Duodenal mucosa (tissue), 2 donors: ENCODE measurements around the gene SLC6A18.

ENCODE experiments used
- H3K27ac ChIP-seq: one replicate; pipeline ENCODE4 v1.7.0; 2013; ENCODE audit warnings: low read depth, low read length
- H3K27me3 ChIP-seq, 2 donors: one replicate each; pipeline ENCODE4 v1.7.0; 2013; ENCODE audit warnings: low read length in 2 of 2, control low read depth in 1 of 2; ENCODE audit not compliant: insufficient read depth in 2 of 2, control insufficient read depth in 1 of 2
- H3K36me3 ChIP-seq, 2 donors: one replicate each; pipeline ENCODE4 v1.7.0; 2013; ENCODE audit warnings: low read length in 2 of 2, control low read depth in 1 of 2; ENCODE audit not compliant: insufficient read depth in 2 of 2, control insufficient read depth in 1 of 2
- H3K4me1 ChIP-seq, 2 donors: one replicate each; pipeline ENCODE4 v1.7.0; 2013; ENCODE audit warnings: low read length in 2 of 2, control low read depth in 1 of 2; ENCODE audit not compliant: insufficient read depth in 2 of 2, control insufficient read depth in 1 of 2
- H3K4me3 ChIP-seq, 2 donors: one replicate each; pipeline ENCODE4 v1.7.0; 2013; ENCODE audit warnings: low read length in 2 of 2, low read depth in 1 of 2
- H3K9ac ChIP-seq, 2 donors: one replicate each; pipeline ENCODE4 v1.7.0; 2013; ENCODE audit warnings: low read length in 2 of 2, low read depth in 1 of 2
- H3K9me3 ChIP-seq, 2 donors: one replicate each; pipeline ENCODE4 v1.7.0; 2013; ENCODE audit warnings: low read length in 2 of 2, control low read depth in 1 of 2; ENCODE audit not compliant: control insufficient read depth in 1 of 2

Gene SLC6A18

GRCh38 chr5:1214936-1215220 lies 10.3 kb upstream of the SLC6A18 start:
- Histone ChIP-seq H3K9me3 (peaks cover 0 to 5% of the 10 kb centered on the region in 2 donors), H3K27ac (no peak overlapping the region), H3K27me3 (peaks cover 0 to 2% of the 10 kb centered on the region in 2 donors), H3K4me3 (no peak overlapping the region), H3K9ac (no peak overlapping the region), H3K4me1 (no peaks in the 10 kb centered on the region), H3K36me3 (peaks cover 12 to 74% of the 10 kb centered on the region in 2 donors)

GRCh38 chr5:1215320-1216096 lies 9.7 kb upstream of the SLC6A18 start:
- H3K27me3 ChIP-seq: peaks cover 0 to 2% of the 10 kb centered on the region in 2 donors

GRCh38 chr5:1216211-1216917 lies 8.8 kb upstream of the SLC6A18 start:
- Histone ChIP-seq H3K27ac (no peak overlapping the region), H3K4me3 (no peak overlapping the region), H3K4me1 (no peaks in the 10 kb centered on the region), H3K9ac (no peak overlapping the region), H3K9me3 (peaks cover 0 to 5% of the 10 kb centered on the region in 2 donors), H3K27me3 (peaks cover 0 to 2% of the 10 kb centered on the region in 2 donors), H3K36me3 (peaks cover 17 to 75% of the 10 kb centered on the region in 2 donors)

More at GRCh38 chr5:1215320-1216096, 9.7 kb upstream of the SLC6A18 start:
- H3K9ac ChIP-seq: no peak overlapping the region
- H3K4me1 ChIP-seq: no peaks in the 10 kb centered on the region
- H3K27ac ChIP-seq: no peak overlapping the region
- peaks cover 11 to 73% of the 10 kb centered on the region in 2 donors for H3K36me3 ChIP-seq
- no peak overlapping the region for H3K4me3 ChIP-seq
- peaks cover 0 to 5% of the 10 kb centered on the region in 2 donors for H3K9me3 ChIP-seq

- peaks cover 19 to 74% of the 10 kb centered on the region in 2 donors for H3K36me3 ChIP-seq
- H3K27ac ChIP-seq: no peak overlapping the region
- H3K9me3 ChIP-seq: peaks cover 0 to 5% of the 10 kb centered on the region in 2 donors
- no peak overlapping the region for H3K9ac ChIP-seq
- no peaks in the 10 kb centered on the region for H3K4me1 ChIP-seq
- peaks cover 0 to 2% of the 10 kb centered on the region in 2 donors for H3K27me3 ChIP-seq
- H3K4me3 ChIP-seq: no peak overlapping the region
These were observed 8.3 kb upstream of the SLC6A18 start for GRCh38 chr5:1216918-1217295.

- H3K4me3 ChIP-seq: no peak overlapping the region
- peaks cover 0 to 2% of the 10 kb centered on the region in 2 donors for H3K27me3 ChIP-seq
- H3K9ac ChIP-seq: no peak overlapping the region
- peaks cover 0 to 5% of the 10 kb centered on the region in 2 donors for H3K9me3 ChIP-seq
- H3K27ac ChIP-seq: no peak overlapping the region
- peaks cover 23 to 78% of the 10 kb centered on the region in 2 donors for H3K36me3 ChIP-seq
- no peaks in the 10 kb centered on the region for H3K4me1 ChIP-seq
These were observed 7.5 kb upstream of the SLC6A18 start for GRCh38 chr5:1217596-1218206.

- peaks cover 23 to 80% of the 10 kb centered on the region in 2 donors for H3K36me3 ChIP-seq
- H3K27ac ChIP-seq: no peak overlapping the region
These were observed 6.7 kb upstream of the SLC6A18 start for GRCh38 chr5:1218351-1219080.

GRCh38 chr5:1219098-1219767 lies 5.9 kb upstream of the SLC6A18 start:
- peaks cover 0 to 5% of the 10 kb centered on the region in 2 donors for H3K9me3 ChIP-seq
- no peaks in the 10 kb centered on the region for H3K4me1 ChIP-seq
- H3K27me3 ChIP-seq: peaks cover 0 to 2% of the 10 kb centered on the region in 2 donors

More at GRCh38 chr5:1218351-1219080, 6.7 kb upstream of the SLC6A18 start:
- Histone ChIP-seq H3K4me1 (no peaks in the 10 kb centered on the region), H3K4me3 (no peak overlapping the region), H3K9ac (no peak overlapping the region), H3K9me3 (peaks cover 0 to 5% of the 10 kb centered on the region in 2 donors), H3K27me3 (peaks cover 0 to 2% of the 10 kb centered on the region in 2 donors)

GRCh38 chr5:1219768-1220100 lies 5.4 kb upstream of the SLC6A18 start:
- H3K27me3 ChIP-seq: peaks cover 0 to 2% of the 10 kb centered on the region in 2 donors
- H3K4me1 ChIP-seq: no peaks in the 10 kb centered on the region
- no peak overlapping the region for H3K27ac ChIP-seq
- H3K36me3 ChIP-seq: peaks cover 23 to 76% of the 10 kb centered on the region in 2 donors
- no peak overlapping the region for H3K4me3 ChIP-seq
- peaks cover 0 to 5% of the 10 kb centered on the region in 2 donors for H3K9me3 ChIP-seq
- H3K9ac ChIP-seq: no peak overlapping the region

More at GRCh38 chr5:1219098-1219767, 5.9 kb upstream of the SLC6A18 start:
- Histone ChIP-seq H3K9ac (no peak overlapping the region), H3K4me3 (no peak overlapping the region), H3K27ac (no peak overlapping the region), H3K36me3 (peaks cover 23 to 79% of the 10 kb centered on the region in 2 donors)

- Histone ChIP-seq H3K36me3 (peaks cover 23 to 74% of the 10 kb centered on the region in 2 donors), H3K4me3 (no peak overlapping the region), H3K27me3 (peaks cover 0 to 2% of the 10 kb centered on the region in 2 donors), H3K9ac (no peak overlapping the region), H3K4me1 (no peaks in the 10 kb centered on the region), H3K27ac (no peak overlapping the region), H3K9me3 (peaks cover 0 to 5% of the 10 kb centered on the region in 2 donors)
These were observed 4.8 kb upstream of the SLC6A18 start for GRCh38 chr5:1220351-1220750.
